Mucosa of descending colon (tissue), 3 donors: ENCODE measurements around the gene RAD51B. TPM values are rescaled to one million over a fixed set of nuclear protein-coding genes. Genes with fewer than 3 reads are reported as not detected.

Experiments
- ATAC-seq: fragments of 200-7000 bp; cut with Tn5 transposase; one replicate; pipeline ENCODE4 v1.9.1; 2020; ENCODE audit warnings: mild to moderate bottlenecking, moderate library complexity
- DNase-seq, 3 donors: peaks; one replicate each; pipeline ENCODE4 v3.0.0-alpha.2; 2020
- H3K36me3 ChIP-seq: fragments of 200-600 bp; one replicate; pipeline ENCODE4 v1.8.0; 2021; ENCODE audit warnings: low read depth, mild to moderate bottlenecking
- H3K4me1 ChIP-seq: fragments of 200-600 bp; one replicate; pipeline ENCODE4 v1.8.0; 2021; ENCODE audit warnings: low read depth, mild to moderate bottlenecking
- H3K4me3 ChIP-seq: fragments of 200-600 bp; one replicate; pipeline ENCODE4 v1.8.0; 2021; ENCODE audit warnings: mild to moderate bottlenecking
- H3K9me3 ChIP-seq: fragments of 200-600 bp; one replicate; pipeline ENCODE4 v1.8.0; 2021; ENCODE audit warnings: mild to moderate bottlenecking
- intact Hi-C, 2 donors: fragments of 100-400 bp; cut with DNase I in 1 of 2; cut with micrococcal nuclease in 1 of 2; formaldehyde crosslinking; loops; one replicate each; pipeline versions ENCODE4 v1.11.0 to v1.11.1; 2022; cut with DNase I, micrococcal nuclease
- total RNA-seq, 3 donors: library from RNA; stranded (reverse); fragmentation: NEBNext Ultra II Directional in 2 of 3; extraction: Animal tissue kit (Norgen Biotek cat#: 25700) in 2 of 3; gene quantifications; one replicate each; pipeline versions ENCODE4 v1.2.1 to v1.2.4, GENCODE V29; 2021 to 2023
- TF ChIP-seq, protein P1 (sequence below): fragments of 200-600 bp; IDR thresholded peaks from one replicate; pipeline ENCODE4 v1.8.0; 2022; ENCODE audit warnings: antibody characterized with exemption, mild to moderate bottlenecking
- donor health status: DM: no; HTN: no; CAD: no; lungs with moderate emphysema.
- donor health status: DM: no; HTN: no; CAD: no.
- donor health status: DM: no; HTN: yes; CAD: no.

RAD51B gene
- total RNA-seq, 3 donors from 2014 or later: 15.8 to 23.3 (median 20.9) TPM

DNA sequence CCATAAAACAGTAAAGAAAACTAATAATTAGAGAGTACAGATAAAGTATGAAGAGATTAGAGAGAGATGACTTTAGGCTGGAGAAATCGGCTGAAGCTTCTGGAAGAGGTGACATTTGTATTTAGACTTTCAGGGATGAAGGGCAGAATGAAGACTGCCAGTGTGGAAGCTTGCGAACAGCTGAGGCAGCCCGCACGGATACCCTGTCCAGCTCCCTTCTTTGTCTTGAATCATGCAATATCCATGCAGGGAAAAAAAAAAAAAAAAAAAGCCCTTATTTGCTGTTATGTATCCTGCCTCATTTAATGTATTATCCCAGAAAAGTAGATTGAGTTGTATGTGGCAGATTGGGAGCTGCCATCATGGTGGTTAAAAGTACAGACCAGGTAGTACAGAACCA, 641.5 kb downstream of the RAD51B start:
- intact Hi-C loops: no loop called here
- ATAC-seq: no peak
- Histone ChIP-seq H3K4me3 (no peak overlapping the region), H3K36me3 (no peaks in the 10 kb centered on the region), H3K9me3 (no peaks in the 10 kb centered on the region), H3K4me1 (peaks cover 3% of the 10 kb centered on the region)
- TF ChIP-seq, protein P1, sequence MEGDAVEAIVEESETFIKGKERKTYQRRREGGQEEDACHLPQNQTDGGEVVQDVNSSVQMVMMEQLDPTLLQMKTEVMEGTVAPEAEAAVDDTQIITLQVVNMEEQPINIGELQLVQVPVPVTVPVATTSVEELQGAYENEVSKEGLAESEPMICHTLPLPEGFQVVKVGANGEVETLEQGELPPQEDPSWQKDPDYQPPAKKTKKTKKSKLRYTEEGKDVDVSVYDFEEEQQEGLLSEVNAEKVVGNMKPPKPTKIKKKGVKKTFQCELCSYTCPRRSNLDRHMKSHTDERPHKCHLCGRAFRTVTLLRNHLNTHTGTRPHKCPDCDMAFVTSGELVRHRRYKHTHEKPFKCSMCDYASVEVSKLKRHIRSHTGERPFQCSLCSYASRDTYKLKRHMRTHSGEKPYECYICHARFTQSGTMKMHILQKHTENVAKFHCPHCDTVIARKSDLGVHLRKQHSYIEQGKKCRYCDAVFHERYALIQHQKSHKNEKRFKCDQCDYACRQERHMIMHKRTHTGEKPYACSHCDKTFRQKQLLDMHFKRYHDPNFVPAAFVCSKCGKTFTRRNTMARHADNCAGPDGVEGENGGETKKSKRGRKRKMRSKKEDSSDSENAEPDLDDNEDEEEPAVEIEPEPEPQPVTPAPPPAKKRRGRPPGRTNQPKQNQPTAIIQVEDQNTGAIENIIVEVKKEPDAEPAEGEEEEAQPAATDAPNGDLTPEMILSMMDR: no peak
- DNase-seq: no peak

DNA sequence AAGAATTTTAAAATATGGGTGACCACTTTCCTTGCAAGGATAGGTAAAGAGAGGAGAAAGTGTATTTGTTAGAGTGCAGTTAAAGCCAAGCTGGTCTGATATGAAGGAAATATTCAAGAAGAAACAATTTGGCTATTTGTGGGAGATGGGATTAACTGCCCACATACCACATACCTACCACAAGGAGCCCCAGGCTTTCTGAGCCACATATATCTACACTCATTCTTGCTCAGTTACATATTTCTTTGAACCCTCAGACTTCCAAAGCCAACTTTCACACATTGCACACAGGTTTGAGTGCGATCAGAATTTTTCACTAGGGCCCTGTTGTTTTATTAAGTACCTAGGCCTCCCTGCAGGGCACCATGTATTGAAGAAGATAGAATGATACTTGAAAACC, 643.1 kb downstream of the RAD51B start:
- TF ChIP-seq, protein P1: no peak
- ATAC-seq (no peak), DNase-seq (no peak)
- Histone ChIP-seq H3K9me3 (no peaks in the 10 kb centered on the region), H3K4me3 (no peak overlapping the region), H3K4me1 (peaks cover 3% of the 10 kb centered on the region), H3K36me3 (no peaks in the 10 kb centered on the region)
- intact Hi-C loops: no loop called here

DNA sequence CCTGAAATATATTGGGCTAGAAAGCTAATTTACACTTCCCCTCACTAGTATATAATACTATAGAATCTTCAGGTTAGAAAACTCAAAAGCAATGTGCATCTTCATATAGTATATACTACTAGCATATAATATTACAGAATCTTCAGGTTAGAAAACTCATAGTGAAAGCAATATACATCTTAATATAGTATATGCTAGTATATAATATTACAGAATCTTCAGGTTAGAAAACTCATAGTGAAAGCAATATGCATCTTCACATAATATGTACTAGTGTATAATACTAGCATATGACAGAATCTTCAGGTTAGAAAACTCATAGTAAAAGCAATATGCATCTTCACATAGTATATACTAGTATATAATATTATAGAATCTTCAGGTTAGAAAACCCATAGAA, 643.7 kb downstream of the RAD51B start:
- TF ChIP-seq, protein P1: no peak
- ATAC-seq: no peak
- intact Hi-C loops: no loop called here

DNA sequence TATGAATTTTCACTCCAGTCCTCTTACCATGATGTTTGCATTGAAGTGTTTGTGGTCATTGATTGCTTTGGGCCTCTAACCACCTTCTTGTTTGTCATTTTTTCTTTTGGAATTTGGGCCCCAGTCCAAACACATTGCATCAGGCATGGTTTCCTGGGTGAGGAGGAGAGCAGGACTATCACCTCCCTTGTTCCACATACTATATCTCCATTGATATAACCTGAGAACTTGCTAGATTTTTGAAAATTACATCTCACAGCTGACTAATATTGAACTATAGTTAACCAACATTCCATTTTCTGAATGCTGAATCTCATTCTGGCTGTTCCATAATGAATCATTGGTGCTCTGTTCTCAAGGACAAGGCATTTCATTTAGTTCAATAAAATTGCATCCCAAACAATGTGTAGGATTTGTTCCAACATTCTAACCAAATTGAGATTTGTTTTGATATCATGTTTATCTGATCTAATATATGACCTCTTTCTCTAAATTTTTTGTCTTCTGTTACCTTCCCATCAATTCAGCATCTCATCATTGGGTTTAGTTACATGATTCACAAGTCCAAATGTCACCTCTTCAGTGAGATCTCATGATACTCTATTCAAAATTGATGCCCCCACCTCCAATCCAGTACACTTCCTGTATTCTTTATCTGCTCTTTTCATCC, 644.3 kb downstream of the RAD51B start:
- Histone ChIP-seq H3K36me3 (no peaks in the 10 kb centered on the region), H3K4me3 (no peak overlapping the region), H3K9me3 (no peaks in the 10 kb centered on the region), H3K4me1 (no peaks in the 10 kb centered on the region)
- intact Hi-C loops: no loop called here
- TF ChIP-seq, protein P1: no peak
- ATAC-seq (no peak), DNase-seq (no peak)

More for the DNA sequence above, 643.7 kb downstream of the RAD51B start:
- H3K9me3 ChIP-seq: no peaks in the 10 kb centered on the region
- no peaks in the 10 kb centered on the region for H3K36me3 ChIP-seq
- DNase-seq: no peak
- H3K4me3 ChIP-seq: no peak overlapping the region
- no peaks in the 10 kb centered on the region for H3K4me1 ChIP-seq

DNA sequence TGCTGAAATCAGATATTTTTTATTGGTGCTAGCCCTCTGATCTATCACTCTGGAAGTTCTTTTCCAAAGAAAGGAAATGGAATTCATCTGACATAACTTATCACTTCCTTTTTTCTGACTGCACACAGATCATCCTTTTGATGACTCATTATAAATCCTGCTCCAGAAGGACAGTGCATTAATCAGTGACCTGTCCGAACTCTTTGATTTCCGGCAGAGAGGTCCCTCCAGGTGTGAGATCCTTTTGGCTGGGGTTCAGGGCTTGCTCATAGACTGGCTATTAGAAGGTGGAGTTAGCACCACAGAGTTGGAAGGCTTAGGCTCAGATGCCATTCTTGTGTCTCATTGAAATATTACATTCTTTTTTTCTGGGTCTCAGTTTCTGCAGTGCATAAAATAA, 645.1 kb downstream of the RAD51B start:
- Histone ChIP-seq H3K4me1 (no peaks in the 10 kb centered on the region), H3K9me3 (no peaks in the 10 kb centered on the region), H3K4me3 (no peak overlapping the region), H3K36me3 (no peaks in the 10 kb centered on the region)
- intact Hi-C loops: no loop called here
- DNase-seq (no peak), ATAC-seq (no peak)
- TF ChIP-seq, protein P1: no peak

DNA sequence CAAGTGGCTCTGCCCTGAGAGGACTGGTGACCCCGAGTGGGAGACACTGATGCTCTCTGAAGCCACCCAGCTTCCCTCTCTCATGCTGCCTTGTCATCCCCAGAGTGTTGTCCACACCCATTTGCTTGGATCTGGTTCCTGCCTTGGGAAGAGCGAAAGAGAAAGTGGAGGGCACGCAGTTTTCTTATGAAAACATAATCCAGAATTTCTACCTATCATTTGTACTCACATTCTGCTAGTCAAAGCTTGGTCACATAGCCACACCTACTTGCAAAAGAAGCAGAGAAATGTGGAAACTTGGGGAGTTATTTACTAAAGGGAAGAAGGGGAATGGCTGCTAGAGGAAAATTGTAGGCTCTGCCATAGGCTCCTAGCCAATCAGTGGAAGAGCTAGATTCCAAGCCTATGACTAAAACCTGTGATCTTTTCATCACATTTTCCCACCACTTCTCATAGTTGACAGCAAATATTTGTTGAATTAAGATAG, 647.0 kb downstream of the RAD51B start:
- TF ChIP-seq, protein P1: no peak
- Histone ChIP-seq H3K4me3 (no peak overlapping the region), H3K9me3 (no peaks in the 10 kb centered on the region), H3K36me3 (no peaks in the 10 kb centered on the region), H3K4me1 (no peaks in the 10 kb centered on the region)
- intact Hi-C loops: no loop called here
- peak; percentile 72 for ATAC-seq
- no peak for DNase-seq
